ENCODE measurements around the gene PLEKHH1. TPM values are rescaled to one million over a fixed set of nuclear protein-coding genes. Genes with fewer than 3 reads are reported as not detected.

PLEKHH1 gene
- total RNA-seq, 1 experiment from 2014 or later = 27.6 TPM

DNA sequence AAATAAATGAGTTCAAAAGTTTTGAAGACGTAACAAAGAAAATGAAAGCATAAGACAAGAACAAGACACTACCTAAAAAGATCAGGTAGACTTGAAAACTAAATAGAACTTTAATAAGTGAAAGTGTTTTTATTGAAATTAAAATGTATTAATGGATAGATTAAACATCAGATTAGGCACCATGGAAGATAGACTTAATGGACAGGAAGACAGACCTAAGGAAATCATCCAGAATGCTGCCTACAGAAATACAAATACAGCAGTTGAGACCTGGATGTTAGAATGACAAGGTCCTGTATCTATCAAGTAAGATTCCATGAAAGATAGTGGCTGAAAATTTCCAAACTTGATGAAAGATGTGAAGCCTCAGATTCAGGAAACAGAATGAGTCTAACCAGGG is 11.5 kb downstream of the PLEKHH1 start:
- Histone ChIP-seq H3K4me1 (ENCODE audit: control insufficient read depth in 1 of 2, insufficient read depth in 2 of 2, low read length in 2 of 2) (no peaks in the 10 kb centered on the region), H4K20me1 (ENCODE audit: insufficient read depth) (no peaks in the 10 kb centered on the region), H3K9ac (ENCODE audit: low read length) (no peak overlapping the region), H3K4me3 (replicated peaks in 1 of 2; ENCODE audit: low read depth in 1 of 2, low read length in 2 of 2) (no peak overlapping the region), H3K79me2 (ENCODE audit: insufficient read depth, low read length) (no peaks in the 10 kb centered on the region), H3K9me2 (ENCODE audit: insufficient read depth) (no peaks in the 10 kb centered on the region), H3K27me3 (ENCODE audit: insufficient read depth, low read length) (no peaks in the 10 kb centered on the region), H3K4me2 (ENCODE audit: low read length) (no peak overlapping the region), H3K9me3 (ENCODE audit: control insufficient read depth in 1 of 2, insufficient read depth in 1 of 2, low read depth in 1 of 2, low read length in 2 of 2) (no peaks in the 10 kb centered on the region), H3K27ac (ENCODE audit: low read depth, low read length) (no peak overlapping the region), H3K36me3 (ENCODE audit: control insufficient read depth in 1 of 2, insufficient read depth in 2 of 2, low read length in 2 of 2) (peaks cover 6 to 25% of the 10 kb centered on the region in 2 experiments; a peak in 2 of 4 replicates), H2AFZ (ENCODE audit: low read depth, low read length, poor library complexity, severe bottlenecking) (no peak overlapping the region)
- ATAC-seq (no peak), DNase-seq (ENCODE audit: low read depth, low spot score) (no peak)
- intact Hi-C loops (cut with micrococcal nuclease) = no loop called here
- no peak for TF ChIP-seq ATF3 (IDR thresholded peaks at IDR 0.05)
- TF ChIP-seq TCF7L2 (IDR thresholded peaks at IDR 0.05; ENCODE audit: borderline replicate concordance, extremely low read depth, insufficient read depth, insufficient read length) = no peak
- TF ChIP-seq EZH2phosphoT487 (IDR thresholded peaks at IDR 0.05; ENCODE audit: borderline replicate concordance) = no peak
- no peak for TF ChIP-seq EZH2 (IDR thresholded peaks at IDR 0.05)
- TF ChIP-seq ZBTB33 (IDR thresholded peaks at IDR 0.05; ENCODE audit: extremely low read depth, insufficient replicate concordance, low read length) = no peak
- TF ChIP-seq EGR1 (IDR thresholded peaks at IDR 0.05; ENCODE audit: low read depth) = no peak
- no peak for TF ChIP-seq MAX (IDR thresholded peaks at IDR 0.05)
- TF ChIP-seq FOSL1 (IDR thresholded peaks at IDR 0.05; ENCODE audit: low read depth) = no peak
- no peak for TF ChIP-seq POLR2A (IDR thresholded peaks at IDR 0.05; ENCODE audit: borderline replicate concordance, extremely low read depth, insufficient read depth, insufficient read length)
- TF ChIP-seq RAD21 (IDR thresholded peaks at IDR 0.05; ENCODE audit: low read depth) = no peak
- TF ChIP-seq ZFX (IDR thresholded peaks at IDR 0.05) = no peak
- TF ChIP-seq ELF1 (IDR thresholded peaks at IDR 0.05; ENCODE audit: borderline replicate concordance, low read depth) = no peak
- TF ChIP-seq REST (IDR thresholded peaks at IDR 0.05; ENCODE audit: low read depth) = no peak
- no peak for TF ChIP-seq SIN3A (IDR thresholded peaks at IDR 0.05; ENCODE audit: low read depth)
- no peak for TF ChIP-seq YY1 (IDR thresholded peaks at IDR 0.05; ENCODE audit: extremely low read depth, insufficient replicate concordance, low read depth, low read length)
- RAD21 ChIA-PET (ENCODE audit: low non-redundant PET in 1 of 2, low total read pairs in 2 of 2, uncharacterized antibody in 2 of 2, unreplicated experiment in 2 of 2) = no interaction called here
- CTCF ChIA-PET = no interaction called here
- POLR2A ChIA-PET = interaction anchor here (1.0 kb wide), 1 partner anchor 13 kb away, joined by 4 read pairs; no protein-coding TSS in a partner anchor
- no TSS peak for BruUV-seq (replicated peaks)
